Astrocyte of the spinal cord (primary cell): ENCODE measurements around the gene AHNAK2.

Experiments used
- DNase-seq: peaks from one replicate; pipeline ENCODE4 v3.0.0; 2011; ENCODE audit warnings: low read depth, low spot score
- H3K4me3 ChIP-seq: 2 replicates; pipeline ENCODE4 v1.5.1; 2011; ENCODE audit warnings: low read depth, mild to moderate bottlenecking, low read length, moderate library complexity
- CTCF ChIP-seq: IDR thresholded peaks from 2 replicates; pipeline ENCODE4 v1.5.1; 2012; ENCODE audit warnings: low read depth, mild to moderate bottlenecking, low read length, inconsistent platforms
- in situ Hi-C: cut with HindIII; loops from 2 replicates; pipeline ENCODE4 v1.10.0; 2017; ENCODE audit warnings: low sequenced_read_pairs

AHNAK2 gene

GRCh38 chr14:105011312-105011990 is 33.3 kb upstream of the AHNAK2 start:
- DNase-seq, result no peak
- in situ Hi-C loops, result no loop called here
- H3K4me3 ChIP-seq, result no peak overlapping the region
- TF ChIP-seq CTCF, result no peak

- no peak for TF ChIP-seq CTCF
- in situ Hi-C loops, result no loop called here
- no peak for DNase-seq
- H3K4me3 ChIP-seq, result no peak overlapping the region
These were observed 32.7 kb upstream of the AHNAK2 start for GRCh38 chr14:105010891-105011291.

- in situ Hi-C loops, result no loop called here
- no peak for DNase-seq
- TF ChIP-seq CTCF, result no peak
- no peak overlapping the region for H3K4me3 ChIP-seq
These were observed 31.9 kb upstream of the AHNAK2 start for GRCh38 chr14:105010106-105010505.

GRCh38 chr14:105007593-105008264 is 29.6 kb upstream of the AHNAK2 start:
- DNase-seq, result no peak
- in situ Hi-C loops, result no loop called here
- H3K4me3 ChIP-seq, result no peak overlapping the region
- TF ChIP-seq CTCF, result no peak

- no peak for DNase-seq
- in situ Hi-C loops, result no loop called here
- H3K4me3 ChIP-seq, result no peak overlapping the region
- no peak for TF ChIP-seq CTCF
These were observed 28.8 kb upstream of the AHNAK2 start for GRCh38 chr14:105006831-105007592.

- in situ Hi-C loops, result no loop called here
- TF ChIP-seq CTCF, result no peak
- H3K4me3 ChIP-seq, result no peak overlapping the region
- no peak for DNase-seq
These were observed 28.0 kb upstream of the AHNAK2 start for GRCh38 chr14:105005929-105006830.
